ENCODE results near the gene ITGB5.

ITGB5 gene

GRCh38 chr3:124815781-124816180 is 71.4 kb downstream of the ITGB5 start:
- no peak for DNase-seq (ENCODE audit: low spot score)

- DNase-seq (ENCODE audit: low spot score), result no peak
Measured at GRCh38 chr3:124814620-124815421, 72.3 kb downstream of the ITGB5 start.

- no peak for DNase-seq (ENCODE audit: low spot score)
Measured at GRCh38 chr3:124813541-124813940, 73.6 kb downstream of the ITGB5 start.

- DNase-seq (ENCODE audit: low spot score), result no peak
Measured at GRCh38 chr3:124812291-124813265, 74.6 kb downstream of the ITGB5 start.

- DNase-seq (ENCODE audit: low spot score), result no peak
Measured at GRCh38 chr3:124811436-124811835, 75.7 kb downstream of the ITGB5 start.

- no peak for DNase-seq (ENCODE audit: low spot score)
Measured at GRCh38 chr3:124810970-124811369, 76.2 kb downstream of the ITGB5 start.

- no peak for DNase-seq (ENCODE audit: low spot score)
Measured at GRCh38 chr3:124809039-124809438, 78.1 kb downstream of the ITGB5 start.

GRCh38 chr3:124805671-124806070 is 81.5 kb downstream of the ITGB5 start:
- no peak for DNase-seq (ENCODE audit: low spot score)

- no peak for DNase-seq (ENCODE audit: low spot score)
Measured at GRCh38 chr3:124804875-124805274, 82.3 kb downstream of the ITGB5 start.

GRCh38 chr3:124802702-124803101 is 84.5 kb downstream of the ITGB5 start:
- no peak for DNase-seq (ENCODE audit: low spot score)

GRCh38 chr3:124802061-124802698 is 85.0 kb downstream of the ITGB5 start:
- DNase-seq (ENCODE audit: low spot score), result no peak

- DNase-seq (ENCODE audit: low spot score), result no peak
Measured at GRCh38 chr3:124800511-124801258, 86.5 kb downstream of the ITGB5 start.

- DNase-seq (ENCODE audit: low spot score), result no peak
Measured at GRCh38 chr3:124800076-124800475, 87.1 kb downstream of the ITGB5 start.

GRCh38 chr3:124799676-124800075 is 87.5 kb downstream of the ITGB5 start:
- no peak for DNase-seq (ENCODE audit: low spot score)

- DNase-seq (ENCODE audit: low spot score), result no peak
Measured at GRCh38 chr3:124797426-124797945, 89.7 kb downstream of the ITGB5 start.

- no peak for DNase-seq (ENCODE audit: low spot score)
Measured at GRCh38 chr3:124796477-124796876, 90.7 kb downstream of the ITGB5 start.

GRCh38 chr3:124793054-124793739 is 94.0 kb downstream of the ITGB5 start:
- DNase-seq (ENCODE audit: low spot score), result no peak

- DNase-seq (ENCODE audit: low spot score), result no peak
Measured at GRCh38 chr3:124792341-124793040, 94.7 kb downstream of the ITGB5 start.

GRCh38 chr3:124791639-124792151 is 95.5 kb downstream of the ITGB5 start:
- DNase-seq (ENCODE audit: low spot score), result no peak

GRCh38 chr3:124791142-124791541 is 96.0 kb downstream of the ITGB5 start:
- DNase-seq (ENCODE audit: low spot score), result no peak

All from SK-N-DZ (cell line).